SK-N-SH treated with all-trans-retinoic acid at 6 μM for 48 hours (cell line): ENCODE results near the gene VPS51.

Experiments
- RARB ChIP-seq: fragments of 250-450 bp; sonication (Bioruptor Pico); IDR thresholded peaks from 2 replicates; pipeline ENCODE4 v1.8.0; 2021; ENCODE audit warnings: mild to moderate bottlenecking, moderate library complexity
- TCF4 ChIP-seq: fragments of 250-450 bp; sonication (Bioruptor Pico); IDR thresholded peaks from 2 replicates; pipeline ENCODE4 v1.8.0; 2021; ENCODE audit warnings: mild to moderate bottlenecking, moderate library complexity, borderline replicate concordance
- ZC3H10 ChIP-seq: fragments of 250-450 bp; sonication (Bioruptor Pico); IDR thresholded peaks from 2 replicates; pipeline ENCODE4 v1.5.1; 2021; ENCODE audit warnings: mild to moderate bottlenecking, moderate library complexity
- ZFP3 ChIP-seq: fragments of 250-450 bp; sonication (Bioruptor Pico); IDR thresholded peaks from 2 replicates; pipeline ENCODE4 v1.5.0; 2020; ENCODE audit warnings: mild to moderate bottlenecking, moderate library complexity
- ZNF70 ChIP-seq: fragments of 450-650 bp; formaldehyde crosslinking; IDR thresholded peaks from 2 replicates; pipeline ENCODE4 v1.5.0; 2020; ENCODE audit warnings: mild to moderate bottlenecking, moderate library complexity
- TF ChIP-seq, protein P1 (sequence below): fragments of 250-450 bp; sonication (Bioruptor Pico); IDR thresholded peaks from 2 replicates; pipeline ENCODE4 v1.5.0; 2020; ENCODE audit warnings: mild to moderate bottlenecking, moderate library complexity

DNA sequence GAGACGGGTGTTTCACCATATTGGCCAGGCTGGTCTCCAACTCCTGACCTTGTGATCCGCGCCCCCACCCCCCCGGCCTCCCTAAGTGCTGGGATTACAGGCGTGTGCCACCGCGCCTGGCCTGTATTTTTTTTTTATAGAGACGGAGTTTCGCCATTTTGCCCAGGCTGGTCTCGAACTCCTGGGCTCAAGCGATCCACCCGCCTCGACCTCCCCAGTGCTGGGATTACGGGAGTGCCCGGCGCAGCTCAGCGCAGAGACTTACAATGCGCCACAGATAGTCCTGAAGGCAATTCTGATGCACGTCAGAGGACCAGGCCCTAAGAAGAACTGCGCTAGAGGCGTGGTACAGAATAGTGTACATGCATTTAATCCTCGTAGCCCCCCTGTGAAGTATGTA, 587 bp upstream of the VPS51 start:
- TF ChIP-seq ZFP3 (CRISPR knock-in tag) = no peak
- TF ChIP-seq RARB = no peak
- no peak for TF ChIP-seq ZC3H10 (CRISPR knock-in tag)
- TF ChIP-seq ZNF70 (CRISPR knock-in tag) = no peak
- TF ChIP-seq TCF4 (CRISPR knock-in tag) = no peak
- TF ChIP-seq, protein P1, sequence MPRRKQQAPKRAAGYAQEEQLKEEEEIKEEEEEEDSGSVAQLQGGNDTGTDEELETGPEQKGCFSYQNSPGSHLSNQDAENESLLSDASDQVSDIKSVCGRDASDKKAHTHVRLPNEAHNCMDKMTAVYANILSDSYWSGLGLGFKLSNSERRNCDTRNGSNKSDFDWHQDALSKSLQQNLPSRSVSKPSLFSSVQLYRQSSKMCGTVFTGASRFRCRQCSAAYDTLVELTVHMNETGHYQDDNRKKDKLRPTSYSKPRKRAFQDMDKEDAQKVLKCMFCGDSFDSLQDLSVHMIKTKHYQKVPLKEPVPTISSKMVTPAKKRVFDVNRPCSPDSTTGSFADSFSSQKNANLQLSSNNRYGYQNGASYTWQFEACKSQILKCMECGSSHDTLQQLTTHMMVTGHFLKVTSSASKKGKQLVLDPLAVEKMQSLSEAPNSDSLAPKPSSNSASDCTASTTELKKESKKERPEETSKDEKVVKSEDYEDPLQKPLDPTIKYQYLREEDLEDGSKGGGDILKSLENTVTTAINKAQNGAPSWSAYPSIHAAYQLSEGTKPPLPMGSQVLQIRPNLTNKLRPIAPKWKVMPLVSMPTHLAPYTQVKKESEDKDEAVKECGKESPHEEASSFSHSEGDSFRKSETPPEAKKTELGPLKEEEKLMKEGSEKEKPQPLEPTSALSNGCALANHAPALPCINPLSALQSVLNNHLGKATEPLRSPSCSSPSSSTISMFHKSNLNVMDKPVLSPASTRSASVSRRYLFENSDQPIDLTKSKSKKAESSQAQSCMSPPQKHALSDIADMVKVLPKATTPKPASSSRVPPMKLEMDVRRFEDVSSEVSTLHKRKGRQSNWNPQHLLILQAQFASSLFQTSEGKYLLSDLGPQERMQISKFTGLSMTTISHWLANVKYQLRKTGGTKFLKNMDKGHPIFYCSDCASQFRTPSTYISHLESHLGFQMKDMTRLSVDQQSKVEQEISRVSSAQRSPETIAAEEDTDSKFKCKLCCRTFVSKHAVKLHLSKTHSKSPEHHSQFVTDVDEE (CRISPR knock-in tag) = no peak
